HepG2 (cell line): ENCODE measurements around the gene COQ7. TPM values are rescaled to one million over a fixed set of nuclear protein-coding genes. Genes with fewer than 3 reads are reported as not detected.

Experiments used
- ATAC-seq: fragments of 200-7000 bp; cut with Tn5 transposase; 3 replicates; pipeline ENCODE4 v1.9.1; 2020; ENCODE audit warnings: mild to moderate bottlenecking, moderate library complexity
- BruUV-seq: library from RNA; stranded (reverse); fragments of 400-500 nt; replicated peaks from 2 replicates; lab custom pipeline; 2021; lab: Mats Ljungman, UMichigan
- CTCF ChIA-PET: fragments of 300-600 bp; formaldehyde crosslinking; extraction: SDS; loops from one replicate; lab custom pipeline; 2021; ENCODE audit warnings: low total read pairs, inconsistent platforms, low intra/inter-chr PET ratio; lab: Yijun Ruan, JAX
- POLR2A ChIA-PET: fragments of 350-600 bp; sonication (Branson Sonifier 250); formaldehyde crosslinking; loops from one replicate; lab custom pipeline; 2020; ENCODE audit warnings: antibody characterized with exemption, inconsistent platforms; lab: Yijun Ruan, JAX
- DNase-seq: peaks from one replicate; pipeline ENCODE4 v3.0.0-alpha.2; 2015; ENCODE audit warnings: low spot score
- FAIRE-seq: peaks from 3 replicates; lab custom pipeline; 2011; peaks lifted over from hg19 to GRCh38; lab: Jason Lieb, UNC
- H2AFZ ChIP-seq: one replicate; pipeline ENCODE4 v1.6.1; 2011; ENCODE audit warnings: low read length, inconsistent platforms
- H3K27ac ChIP-seq: fragments of 300-600 bp; 3 replicates; pipeline ENCODE4 v1.8.0; 2011; ENCODE audit warnings: mixed run types, mild to moderate bottlenecking, mixed read lengths, low read length, inconsistent platforms; ENCODE audit not compliant: insufficient read depth; ENCODE audit errors: extremely low read length
- H3K27me3 ChIP-seq, 2 experiments: fragments of 200-600 bp in 1 of 2; 2 replicates in 1 of 2; 3 replicates in 1 of 2; pipeline versions ENCODE4 v1.6.0 to v1.8.0; 2011; ENCODE audit warnings: low read length in 2 of 2, mild to moderate bottlenecking in 2 of 2, moderate library complexity in 2 of 2, inconsistent platforms in 1 of 2; ENCODE audit not compliant: insufficient read depth in 2 of 2, control insufficient read depth in 1 of 2
- H3K36me3 ChIP-seq, 2 experiments: fragments of 200-600 bp in 1 of 2; replicated peaks in 1 of 2; 2 replicates in 1 of 2; 3 replicates in 1 of 2; pipeline versions ENCODE4 v1.5.1 to v1.8.0; 2011; ENCODE audit warnings: low read length in 2 of 2, inconsistent platforms in 1 of 2; ENCODE audit not compliant: insufficient read depth in 2 of 2, control insufficient read depth in 1 of 2
- H3K4me1 ChIP-seq: 2 replicates; pipeline ENCODE4 v1.5.1; 2012; ENCODE audit warnings: low read length, inconsistent platforms; ENCODE audit not compliant: insufficient read depth
- H3K4me2 ChIP-seq: 2 replicates; pipeline ENCODE4 v1.6.0; 2011; ENCODE audit warnings: low read depth, low read length, inconsistent platforms
- H3K4me3 ChIP-seq, 3 experiments: fragments of 200-600 bp in 1 of 3; sonication (generic), shearing (Covaris generic) in 1 of 3; replicated peaks in 1 of 3; 2 replicates each; pipeline ENCODE4 v1.5.1; 2011 to 2016; ENCODE audit warnings: low read length in 3 of 3, inconsistent platforms in 2 of 3, low read depth in 2 of 3, mild to moderate bottlenecking in 2 of 3, control low read depth in 1 of 3, mixed read lengths in 1 of 3; ENCODE audit not compliant: insufficient read depth in 1 of 3
- H3K79me2 ChIP-seq: one replicate; pipeline ENCODE4 v1.6.1; 2011; ENCODE audit warnings: low read length, inconsistent platforms; ENCODE audit not compliant: insufficient read depth
- H3K9ac ChIP-seq: 2 replicates; pipeline ENCODE4 v1.6.0; 2011; ENCODE audit warnings: mild to moderate bottlenecking, low read depth, low read length, inconsistent platforms; ENCODE audit not compliant: insufficient read depth
- H3K9me3 ChIP-seq: 2 replicates; pipeline ENCODE4 v1.5.1; 2012; ENCODE audit warnings: mild to moderate bottlenecking, low read length
- H4K20me1 ChIP-seq: 2 replicates; pipeline ENCODE4 v1.6.0; 2011; ENCODE audit warnings: inconsistent platforms, mild to moderate bottlenecking, low read length, moderate library complexity; ENCODE audit not compliant: insufficient read depth
- MTF2 ChIP-seq: sonication (generic); formaldehyde crosslinking; IDR thresholded peaks from 2 replicates; pipeline ENCODE4 v1.5.0; 2020; ENCODE audit warnings: missing genetic modification reagents, borderline replicate concordance
- RCOR2 ChIP-seq: IDR thresholded peaks from 2 replicates; pipeline ENCODE4 v1.6.1; 2016; ENCODE audit warnings: missing biosample characterization, missing genetic modification reagents
- STAT6 ChIP-seq: sonication (generic); formaldehyde crosslinking; IDR thresholded peaks from 2 replicates; pipeline ENCODE4 v1.4.0; 2020; ENCODE audit warnings: missing genetic modification reagents, mild to moderate bottlenecking, borderline replicate concordance
- TBP ChIP-seq: sonication (generic); formaldehyde crosslinking; IDR thresholded peaks from 2 replicates; pipeline ENCODE4 v1.5.0; 2020; ENCODE audit warnings: missing genetic modification reagents
- WGBS: methylation state at CpG from one replicate; pipeline ENCODE4 v1.1.6; 2017; ENCODE audit warnings: low lambda C conversion rate; 5-methylcytosine and 5-hydroxymethylcytosine counted together
- in situ Hi-C: cut with HindIII; loops from 2 replicates; pipeline ENCODE4 v1.10.0; 2017; ENCODE audit warnings: low pct_unique_long_range_greater_than_20kb; ENCODE audit not compliant: extremely low pct_ligation_motif_present
- intact Hi-C: fragments of 100-400 bp; cut with micrococcal nuclease; formaldehyde crosslinking; loops from one replicate; pipeline ENCODE4 v1.10.0; 2022; ENCODE audit not compliant: unreplicated experiment
- polyA plus RNA-seq, 8 experiments: library from polyadenylated mRNA; depleted of rRNA in 3 of 8; stranded (reverse) in 7 of 8; unstranded in 1 of 8; fragments of >200 nt; fragmentation: Illumina TruSeq in 4 of 8; extraction: Trizol in 4 of 8; gene quantifications; 2 replicates each; pipeline versions ENCODE4 v1.2.1 to v1.2.3, GENCODE V29; 2011 to 2016; ENCODE audit warnings: low read depth in 4 of 8, missing spikeins in 1 of 8, mixed read lengths in 1 of 8; ENCODE audit not compliant: insufficient read depth in 1 of 8
- total RNA-seq, 5 experiments: library from RNA; depleted of rRNA; stranded (reverse); fragments of >200 nt; fragmentation: Illumina TruSeq; extraction: Trizol; gene quantifications; 2 replicates each; pipeline ENCODE4 v1.2.3, GENCODE V29; 2016; ENCODE audit warnings: low read depth in 1 of 5
- TF ChIP-seq, protein P1 (sequence below): sonication (generic); formaldehyde crosslinking; IDR thresholded peaks from 2 replicates; pipeline ENCODE4 v1.9.0; 2021; ENCODE audit warnings: mild to moderate bottlenecking, missing genetic modification reagents
- TF ChIP-seq, protein P2 (sequence below): sonication (generic); formaldehyde crosslinking; IDR thresholded peaks from 2 replicates; pipeline ENCODE4 v1.5.0; 2020; ENCODE audit warnings: mild to moderate bottlenecking, missing genetic modification reagents
- TF ChIP-seq, protein P3 (sequence below): IDR thresholded peaks from 2 replicates; pipeline ENCODE4 v1.6.1; 2016; ENCODE audit warnings: mild to moderate bottlenecking

COQ7 gene
- total and polyA plus RNA-seq, 2 of the 13 experiments (the other 11 are each of a cell fraction or from before 2014, with no cell fraction given): 20.1 to 45.7 TPM

DNA sequence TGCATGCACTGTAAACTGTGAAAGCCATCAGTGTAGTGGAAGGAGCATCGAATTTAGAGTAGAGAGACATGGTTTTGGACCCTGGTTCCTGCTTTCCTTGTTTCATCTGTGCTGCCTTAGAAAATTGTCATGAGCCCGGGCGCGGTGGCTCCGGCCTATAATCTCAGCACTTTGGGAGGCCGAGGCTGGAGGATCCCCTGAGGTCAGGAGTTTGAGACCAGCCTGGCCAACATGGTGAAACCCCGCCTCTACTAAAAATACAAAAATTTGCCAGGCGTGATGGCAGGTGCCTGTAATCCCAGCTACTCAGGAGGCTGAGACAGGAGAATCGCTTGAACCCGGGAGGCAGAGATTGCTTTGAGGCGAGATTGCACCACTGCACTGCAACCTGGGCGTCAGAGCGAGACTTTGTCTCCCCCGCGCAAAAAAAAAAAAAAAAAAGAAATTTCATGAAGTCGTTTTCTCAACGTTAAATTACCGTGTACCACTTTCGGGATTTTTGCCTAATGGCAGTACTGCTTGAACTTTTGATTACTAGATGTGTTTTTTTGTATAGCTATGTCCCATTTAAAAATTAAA, 912 bp downstream of the COQ7 start:
- intact Hi-C loops: no loop called here
- no peak for DNase-seq
- BruUV-seq: no TSS peak
- TF ChIP-seq TBP (CRISPR knock-in tag) (0 out of 2 replicates have a peak, but pooled peaks have one; percentile 25), RCOR2 (0 out of 2 replicates have a peak, but pooled peaks have one; percentile 10), MTF2 (CRISPR knock-in tag) (0 out of 2 replicates have a peak, but pooled peaks have one; percentile 1), STAT6 (CRISPR knock-in tag) (no peak)
- TF ChIP-seq, protein P1, sequence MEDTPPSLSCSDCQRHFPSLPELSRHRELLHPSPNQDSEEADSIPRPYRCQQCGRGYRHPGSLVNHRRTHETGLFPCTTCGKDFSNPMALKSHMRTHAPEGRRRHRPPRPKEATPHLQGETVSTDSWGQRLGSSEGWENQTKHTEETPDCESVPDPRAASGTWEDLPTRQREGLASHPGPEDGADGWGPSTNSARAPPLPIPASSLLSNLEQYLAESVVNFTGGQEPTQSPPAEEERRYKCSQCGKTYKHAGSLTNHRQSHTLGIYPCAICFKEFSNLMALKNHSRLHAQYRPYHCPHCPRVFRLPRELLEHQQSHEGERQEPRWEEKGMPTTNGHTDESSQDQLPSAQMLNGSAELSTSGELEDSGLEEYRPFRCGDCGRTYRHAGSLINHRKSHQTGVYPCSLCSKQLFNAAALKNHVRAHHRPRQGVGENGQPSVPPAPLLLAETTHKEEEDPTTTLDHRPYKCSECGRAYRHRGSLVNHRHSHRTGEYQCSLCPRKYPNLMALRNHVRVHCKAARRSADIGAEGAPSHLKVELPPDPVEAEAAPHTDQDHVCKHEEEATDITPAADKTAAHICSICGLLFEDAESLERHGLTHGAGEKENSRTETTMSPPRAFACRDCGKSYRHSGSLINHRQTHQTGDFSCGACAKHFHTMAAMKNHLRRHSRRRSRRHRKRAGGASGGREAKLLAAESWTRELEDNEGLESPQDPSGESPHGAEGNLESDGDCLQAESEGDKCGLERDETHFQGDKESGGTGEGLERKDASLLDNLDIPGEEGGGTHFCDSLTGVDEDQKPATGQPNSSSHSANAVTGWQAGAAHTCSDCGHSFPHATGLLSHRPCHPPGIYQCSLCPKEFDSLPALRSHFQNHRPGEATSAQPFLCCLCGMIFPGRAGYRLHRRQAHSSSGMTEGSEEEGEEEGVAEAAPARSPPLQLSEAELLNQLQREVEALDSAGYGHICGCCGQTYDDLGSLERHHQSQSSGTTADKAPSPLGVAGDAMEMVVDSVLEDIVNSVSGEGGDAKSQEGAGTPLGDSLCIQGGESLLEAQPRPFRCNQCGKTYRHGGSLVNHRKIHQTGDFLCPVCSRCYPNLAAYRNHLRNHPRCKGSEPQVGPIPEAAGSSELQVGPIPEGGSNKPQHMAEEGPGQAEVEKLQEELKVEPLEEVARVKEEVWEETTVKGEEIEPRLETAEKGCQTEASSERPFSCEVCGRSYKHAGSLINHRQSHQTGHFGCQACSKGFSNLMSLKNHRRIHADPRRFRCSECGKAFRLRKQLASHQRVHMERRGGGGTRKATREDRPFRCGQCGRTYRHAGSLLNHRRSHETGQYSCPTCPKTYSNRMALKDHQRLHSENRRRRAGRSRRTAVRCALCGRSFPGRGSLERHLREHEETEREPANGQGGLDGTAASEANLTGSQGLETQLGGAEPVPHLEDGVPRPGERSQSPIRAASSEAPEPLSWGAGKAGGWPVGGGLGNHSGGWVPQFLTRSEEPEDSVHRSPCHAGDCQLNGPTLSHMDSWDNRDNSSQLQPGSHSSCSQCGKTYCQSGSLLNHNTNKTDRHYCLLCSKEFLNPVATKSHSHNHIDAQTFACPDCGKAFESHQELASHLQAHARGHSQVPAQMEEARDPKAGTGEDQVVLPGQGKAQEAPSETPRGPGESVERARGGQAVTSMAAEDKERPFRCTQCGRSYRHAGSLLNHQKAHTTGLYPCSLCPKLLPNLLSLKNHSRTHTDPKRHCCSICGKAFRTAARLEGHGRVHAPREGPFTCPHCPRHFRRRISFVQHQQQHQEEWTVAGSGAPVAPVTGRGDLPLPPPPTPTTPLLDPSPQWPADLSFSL (CRISPR knock-in tag): 0 out of 2 replicates have a peak, but pooled peaks have one; percentile 12
- TF ChIP-seq, protein P2, sequence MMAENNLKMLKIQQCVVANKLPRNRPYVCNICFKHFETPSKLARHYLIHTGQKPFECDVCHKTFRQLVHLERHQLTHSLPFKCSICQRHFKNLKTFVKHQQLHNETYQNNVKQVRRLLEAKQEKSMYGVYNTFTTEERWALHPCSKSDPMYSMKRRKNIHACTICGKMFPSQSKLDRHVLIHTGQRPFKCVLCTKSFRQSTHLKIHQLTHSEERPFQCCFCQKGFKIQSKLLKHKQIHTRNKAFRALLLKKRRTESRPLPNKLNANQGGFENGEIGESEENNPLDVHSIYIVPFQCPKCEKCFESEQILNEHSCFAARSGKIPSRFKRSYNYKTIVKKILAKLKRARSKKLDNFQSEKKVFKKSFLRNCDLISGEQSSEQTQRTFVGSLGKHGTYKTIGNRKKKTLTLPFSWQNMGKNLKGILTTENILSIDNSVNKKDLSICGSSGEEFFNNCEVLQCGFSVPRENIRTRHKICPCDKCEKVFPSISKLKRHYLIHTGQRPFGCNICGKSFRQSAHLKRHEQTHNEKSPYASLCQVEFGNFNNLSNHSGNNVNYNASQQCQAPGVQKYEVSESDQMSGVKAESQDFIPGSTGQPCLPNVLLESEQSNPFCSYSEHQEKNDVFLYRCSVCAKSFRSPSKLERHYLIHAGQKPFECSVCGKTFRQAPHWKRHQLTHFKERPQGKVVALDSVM (CRISPR knock-in tag): peak; percentile 95
- TF ChIP-seq, protein P3, sequence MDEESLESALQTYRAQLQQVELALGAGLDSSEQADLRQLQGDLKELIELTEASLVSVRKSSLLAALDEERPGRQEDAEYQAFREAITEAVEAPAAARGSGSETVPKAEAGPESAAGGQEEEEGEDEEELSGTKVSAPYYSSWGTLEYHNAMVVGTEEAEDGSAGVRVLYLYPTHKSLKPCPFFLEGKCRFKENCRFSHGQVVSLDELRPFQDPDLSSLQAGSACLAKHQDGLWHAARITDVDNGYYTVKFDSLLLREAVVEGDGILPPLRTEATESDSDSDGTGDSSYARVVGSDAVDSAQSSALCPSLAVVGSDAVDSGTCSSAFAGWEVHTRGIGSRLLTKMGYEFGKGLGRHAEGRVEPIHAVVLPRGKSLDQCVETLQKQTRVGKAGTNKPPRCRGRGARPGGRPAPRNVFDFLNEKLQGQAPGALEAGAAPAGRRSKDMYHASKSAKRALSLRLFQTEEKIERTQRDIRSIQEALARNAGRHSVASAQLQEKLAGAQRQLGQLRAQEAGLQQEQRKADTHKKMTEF (CRISPR knock-in tag): 0 out of 2 replicates have a peak, but pooled peaks have one; percentile 3

More for the DNA sequence above, 912 bp downstream of the COQ7 start:
- in situ Hi-C loops: no loop called here
- WGBS: 44% methylated on average over 19 of the region's 19 CpGs
- Histone ChIP-seq H3K27me3 (no peaks in the 10 kb centered on the region; a peak in 1 of 5 replicates), H3K79me2 (peaks cover 11% of the 10 kb centered on the region), H3K4me2 (peak overlapping the region; percentile 86), H3K9me3 (no peaks in the 10 kb centered on the region), H3K9ac (peak overlapping the region; percentile 98), H4K20me1 (no peaks in the 10 kb centered on the region), H3K36me3 (peaks cover 5 to 8% of the 10 kb centered on the region in 2 experiments; a peak in 4 of 5 replicates), H3K27ac (peak overlapping the region; percentile 96), H3K4me3 (peak overlapping the region; percentile 66 to 87 (median 86)), H2AFZ (peak overlapping the region; percentile 57), H3K4me1 (peaks cover 24% of the 10 kb centered on the region)
- ATAC-seq (no peak), FAIRE-seq (no peak)
- CTCF ChIA-PET: interaction anchor here (2.3 kb wide), 1 partner anchor 85 kb away, joined by 23 read pairs; the partner anchor contains the start of gene TMC7
- POLR2A ChIA-PET: interaction anchor here (0.7 to 1.9 kb wide), 9 partner anchors 20 to 268 kb away, joined by 3 to 14 read pairs (median 4); partner anchors contain the start of genes ITPRIPL2 and SMG1
